ENCODE measurements around the gene ANTKMT.

ANTKMT gene

DNA sequence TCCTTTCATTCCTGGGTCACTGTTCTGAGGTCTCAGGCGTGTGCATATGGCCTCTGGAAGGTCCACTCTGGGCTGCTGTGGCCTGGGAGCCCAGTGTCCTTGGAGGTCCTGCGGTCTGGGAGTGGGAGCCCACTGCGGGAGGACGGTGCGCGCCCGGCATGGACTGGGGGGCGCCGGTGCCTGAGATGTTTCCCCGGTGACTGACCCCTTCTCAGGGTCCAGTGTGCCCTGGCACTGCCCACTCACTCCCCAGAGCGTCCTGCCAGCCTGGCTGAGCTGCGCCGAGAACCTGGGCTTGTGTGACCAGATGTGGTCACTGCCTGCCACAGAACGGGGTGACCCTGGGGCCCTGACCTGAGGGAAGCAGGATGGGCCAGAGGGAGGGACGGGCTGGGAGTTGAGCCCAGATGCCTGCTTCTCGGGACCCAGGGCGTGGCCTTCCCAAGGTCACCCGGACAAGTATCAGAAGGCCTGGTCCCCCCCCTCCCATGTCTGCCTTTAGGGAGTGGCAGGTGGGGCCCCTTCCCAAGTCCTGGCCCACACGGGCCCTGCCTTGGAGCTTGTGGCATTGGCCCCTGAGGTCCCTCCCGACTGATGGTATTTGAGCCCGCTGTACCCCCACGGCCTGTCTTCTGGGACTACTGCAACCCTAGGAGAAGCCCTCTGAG lies 46.6 kb upstream of the ANTKMT start:
- no peak overlapping the region for H2BK15ac ChIP-seq (replicated peaks; ENCODE audit: low read depth)
- no peak overlapping the region for H3K4me3 ChIP-seq (ENCODE audit: low read length)
- no peak overlapping the region for H4K5ac ChIP-seq (ENCODE audit: low read length)
- no peak overlapping the region for H4K8ac ChIP-seq (ENCODE audit: low read depth, low read length)
- no peak overlapping the region for H2AK5ac ChIP-seq (ENCODE audit: low read length)
- no peak overlapping the region for H3K4me2 ChIP-seq (ENCODE audit: low read length)
- peaks cover under 1% of the 10 kb centered on the region for H3K79me2 ChIP-seq (ENCODE audit: control insufficient read depth, insufficient read depth, low read length)
- no peak overlapping the region for H3K23ac ChIP-seq (ENCODE audit: low read length)
- no peak overlapping the region for H3K56ac ChIP-seq (ENCODE audit: low read length)
- H3K36me3 ChIP-seq (ENCODE audit: control insufficient read depth, insufficient read depth, low read length), result peaks cover 21% of the 10 kb centered on the region
- H2BK120ac ChIP-seq (ENCODE audit: low read depth, low read length), result no peak overlapping the region
- H3K27ac ChIP-seq (ENCODE audit: low read depth, low read length), result no peak overlapping the region
- H3K18ac ChIP-seq (ENCODE audit: low read length), result no peak overlapping the region
- peaks cover 1% of the 10 kb centered on the region for H3K79me1 ChIP-seq (ENCODE audit: low read length)
- H2BK5ac ChIP-seq (ENCODE audit: low read length), result no peak overlapping the region
- DNase-seq, result no peak
- no peaks in the 10 kb centered on the region for H3K27me3 ChIP-seq (ENCODE audit: insufficient read depth, low read length, poor library complexity)
- H3K4me1 ChIP-seq (ENCODE audit: control insufficient read depth, low read depth, low read length), result peaks cover 5% of the 10 kb centered on the region
- no CpG with 5 or more reads among the region's 22 CpGs for WGBS (ENCODE audit: extremely low coverage, insufficient coverage, low lambda C conversion rate)
- H3K4ac ChIP-seq (ENCODE audit: low read depth, low read length), result no peak overlapping the region
- no peak overlapping the region for H3K9ac ChIP-seq (ENCODE audit: low read length)

DNA sequence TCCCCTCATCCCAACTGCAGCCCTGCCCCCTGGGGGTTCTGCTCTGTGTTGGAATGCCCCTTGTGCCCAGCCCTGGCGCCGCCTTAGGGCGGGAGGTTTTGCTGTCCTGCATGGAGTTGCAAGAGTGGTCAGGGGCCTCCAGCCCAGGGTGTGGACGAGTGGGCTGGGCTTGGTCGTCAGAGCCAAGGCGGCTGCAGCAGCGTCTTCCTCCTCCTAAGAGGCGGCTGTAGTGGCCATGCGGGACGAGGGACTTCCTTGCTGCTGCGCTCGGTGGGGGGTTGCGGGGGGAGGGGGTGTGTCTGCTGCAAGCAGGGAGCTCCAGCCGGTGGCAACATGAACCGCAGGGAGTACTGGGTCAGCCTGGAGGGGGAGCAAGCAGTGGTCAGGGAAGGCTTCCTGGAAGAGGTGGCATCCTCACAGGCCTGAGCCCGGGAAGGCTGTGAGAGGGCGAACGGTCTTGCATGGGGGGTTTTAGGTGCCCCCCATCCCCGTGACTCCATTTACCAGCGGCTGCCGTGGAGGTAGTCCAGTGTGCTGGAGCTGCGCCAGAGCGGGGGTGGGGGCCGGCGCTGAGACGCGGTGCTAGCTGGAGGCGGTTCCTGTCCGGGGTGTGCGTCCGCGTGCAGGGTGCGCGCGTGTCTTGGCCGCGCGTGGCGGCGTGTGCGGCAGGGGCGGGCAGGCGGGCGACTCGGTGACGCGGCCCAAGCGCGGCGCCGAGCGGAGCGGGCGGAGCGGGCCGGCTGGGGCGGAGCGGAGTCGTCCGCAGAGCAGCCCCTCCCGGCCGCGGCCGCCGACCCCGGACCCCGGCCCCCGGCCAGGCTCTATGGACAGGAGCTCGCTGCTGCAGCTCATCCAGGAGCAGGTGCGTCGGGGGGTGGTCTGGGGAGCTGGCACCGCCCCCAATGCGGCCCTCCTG lies 45.7 kb upstream of the ANTKMT start, which contains the start of gene RHBDL1:
Gene RHBDL1, plus strand, starts transcription at position 704 of the 916 bp plus-strand sequence. Its CDS starts 120 bp downstream, at position 824.
- WGBS (ENCODE audit: extremely low coverage, insufficient coverage, low lambda C conversion rate), result no CpG with 5 or more reads among the region's 73 CpGs
- Histone ChIP-seq H2AK5ac (ENCODE audit: low read length) (no peak within 1 kb of the TSS), H3K18ac (ENCODE audit: low read length) (no peak within 1 kb of the TSS), H3K27me3 (ENCODE audit: insufficient read depth, low read length, poor library complexity) (no peaks in the 10 kb centered on the region), H3K79me2 (ENCODE audit: control insufficient read depth, insufficient read depth, low read length) (no peaks in the 10 kb centered on the region), H3K4me3 (ENCODE audit: low read length) (no peak within 1 kb of the TSS), H3K9ac (ENCODE audit: low read length) (peak within 1 kb of the TSS; percentile 53), H3K4me1 (ENCODE audit: control insufficient read depth, low read depth, low read length) (peaks cover 5% of the 10 kb centered on the region), H2BK120ac (ENCODE audit: low read depth, low read length) (no peak within 1 kb of the TSS), H3K79me1 (ENCODE audit: low read length) (no peaks in the 10 kb centered on the region), H3K23ac (ENCODE audit: low read length) (no peak within 1 kb of the TSS), H3K4ac (ENCODE audit: low read depth, low read length) (no peak within 1 kb of the TSS), H3K56ac (ENCODE audit: low read length) (peak within 1 kb of the TSS; percentile 67), H4K8ac (ENCODE audit: low read depth, low read length) (no peak within 1 kb of the TSS), H2BK5ac (ENCODE audit: low read length) (no peak within 1 kb of the TSS), H4K5ac (ENCODE audit: low read length) (no peak within 1 kb of the TSS), H3K27ac (ENCODE audit: low read depth, low read length) (no peak within 1 kb of the TSS), H2BK15ac (replicated peaks; ENCODE audit: low read depth) (no peak within 1 kb of the TSS), H3K4me2 (ENCODE audit: low read length) (peak within 1 kb of the TSS; percentile 38), H3K36me3 (ENCODE audit: control insufficient read depth, insufficient read depth, low read length) (peaks cover 15% of the 10 kb centered on the region)
- DNase-seq, result peak; percentile 84

DNA sequence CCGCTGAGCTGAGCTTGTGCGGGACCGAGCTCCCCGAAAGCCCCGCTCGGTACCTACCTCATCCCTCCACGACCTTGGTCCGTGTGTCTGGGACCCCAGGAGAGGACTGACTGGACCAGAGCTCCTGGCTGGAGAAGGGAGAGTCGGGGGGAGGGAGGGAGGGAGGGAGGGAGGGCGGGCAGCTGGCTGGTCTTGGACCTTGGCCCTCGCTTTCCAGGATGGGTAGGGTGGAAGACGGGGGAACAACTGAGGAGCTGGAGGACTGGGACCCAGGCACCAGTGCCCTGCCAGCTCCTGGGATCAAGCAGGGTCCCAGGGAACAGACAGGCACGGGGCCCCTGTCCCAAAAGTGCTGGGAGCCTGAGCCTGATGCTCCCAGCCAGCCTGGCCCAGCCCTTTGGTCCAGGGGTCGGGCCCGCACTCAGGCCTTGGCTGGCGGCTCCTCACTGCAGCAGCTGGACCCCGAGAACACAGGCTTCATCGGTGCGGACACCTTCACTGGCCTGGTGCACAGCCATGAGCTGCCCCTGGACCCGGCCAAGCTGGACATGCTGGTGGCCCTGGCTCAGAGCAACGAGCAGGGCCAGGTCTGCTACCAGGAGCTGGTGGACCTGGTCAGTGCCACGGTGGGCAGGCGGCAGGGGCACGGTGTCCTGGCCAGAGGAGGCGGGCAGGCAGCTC lies 44.9 kb upstream of the ANTKMT start:
- no peak for DNase-seq
- WGBS (ENCODE audit: extremely low coverage, insufficient coverage, low lambda C conversion rate), result no CpG with 5 or more reads among the region's 25 CpGs
- Histone ChIP-seq H2BK5ac (ENCODE audit: low read length) (no peak overlapping the region), H2AK5ac (ENCODE audit: low read length) (no peak overlapping the region), H3K9ac (ENCODE audit: low read length) (no peak overlapping the region), H4K5ac (ENCODE audit: low read length) (no peak overlapping the region), H3K36me3 (ENCODE audit: control insufficient read depth, insufficient read depth, low read length) (peaks cover 10% of the 10 kb centered on the region), H3K4ac (ENCODE audit: low read depth, low read length) (no peak overlapping the region), H3K27ac (ENCODE audit: low read depth, low read length) (no peak overlapping the region), H3K79me1 (ENCODE audit: low read length) (peaks cover under 1% of the 10 kb centered on the region), H3K4me2 (ENCODE audit: low read length) (no peak overlapping the region), H3K18ac (ENCODE audit: low read length) (no peak overlapping the region), H3K27me3 (ENCODE audit: insufficient read depth, low read length, poor library complexity) (no peaks in the 10 kb centered on the region), H2BK15ac (replicated peaks; ENCODE audit: low read depth) (no peak overlapping the region), H3K23ac (ENCODE audit: low read length) (no peak overlapping the region), H3K4me3 (ENCODE audit: low read length) (no peak overlapping the region), H3K79me2 (ENCODE audit: control insufficient read depth, insufficient read depth, low read length) (peaks cover 4% of the 10 kb centered on the region), H2BK120ac (ENCODE audit: low read depth, low read length) (no peak overlapping the region), H4K8ac (ENCODE audit: low read depth, low read length) (no peak overlapping the region), H3K56ac (ENCODE audit: low read length) (peak overlapping the region; percentile 25), H3K4me1 (ENCODE audit: control insufficient read depth, low read depth, low read length) (peaks cover 5% of the 10 kb centered on the region)

DNA sequence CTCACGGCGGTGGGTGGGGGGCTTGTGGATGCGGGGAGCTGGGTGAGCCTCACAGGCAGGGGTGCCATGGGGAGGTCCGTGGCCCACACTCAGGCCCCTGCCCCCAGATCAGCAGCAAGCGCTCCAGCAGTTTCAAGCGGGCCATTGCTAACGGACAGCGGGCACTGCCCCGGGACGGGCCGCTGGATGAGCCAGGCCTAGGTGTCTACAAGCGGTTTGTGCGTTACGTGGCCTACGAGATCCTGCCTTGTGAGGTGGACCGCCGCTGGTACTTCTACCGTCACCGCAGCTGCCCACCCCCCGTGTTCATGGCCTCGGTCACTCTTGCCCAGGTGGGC lies 44.4 kb upstream of the ANTKMT start:
- H2BK15ac ChIP-seq (replicated peaks; ENCODE audit: low read depth), result no peak overlapping the region

DNA sequence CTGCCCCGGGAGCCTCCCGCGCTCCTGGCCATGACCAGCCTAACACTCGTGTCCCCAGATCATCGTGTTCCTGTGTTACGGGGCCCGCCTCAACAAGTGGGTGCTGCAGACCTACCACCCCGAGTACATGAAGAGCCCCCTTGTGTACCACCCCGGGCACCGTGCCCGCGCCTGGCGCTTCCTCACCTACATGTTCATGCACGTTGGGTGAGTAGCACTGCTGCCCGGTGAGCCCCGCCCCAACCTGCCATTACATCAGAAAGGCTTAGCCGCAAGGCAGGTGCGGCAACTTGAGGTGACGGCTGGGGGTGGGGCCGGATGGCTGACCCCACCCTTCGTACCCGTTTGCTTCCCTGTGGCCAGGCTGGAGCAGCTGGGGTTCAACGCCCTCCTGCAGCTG lies 44.0 kb upstream of the ANTKMT start:
- no peak overlapping the region for H4K8ac ChIP-seq (ENCODE audit: low read depth, low read length)
- H3K27ac ChIP-seq (ENCODE audit: low read depth, low read length), result no peak overlapping the region
- H2BK5ac ChIP-seq (ENCODE audit: low read length), result no peak overlapping the region
- H2BK15ac ChIP-seq (replicated peaks; ENCODE audit: low read depth), result no peak overlapping the region
- no peak overlapping the region for H3K4me2 ChIP-seq (ENCODE audit: low read length)
- H3K36me3 ChIP-seq (ENCODE audit: control insufficient read depth, insufficient read depth, low read length), result peaks cover 12% of the 10 kb centered on the region
- peaks cover 6% of the 10 kb centered on the region for H3K79me1 ChIP-seq (ENCODE audit: low read length)
- no peak overlapping the region for H3K23ac ChIP-seq (ENCODE audit: low read length)
- H4K5ac ChIP-seq (ENCODE audit: low read length), result no peak overlapping the region
- no peak overlapping the region for H3K18ac ChIP-seq (ENCODE audit: low read length)
- peaks cover 13% of the 10 kb centered on the region for H3K79me2 ChIP-seq (ENCODE audit: control insufficient read depth, insufficient read depth, low read length)
- peaks cover 5% of the 10 kb centered on the region for H3K4me1 ChIP-seq (ENCODE audit: control insufficient read depth, low read depth, low read length)
- H3K27me3 ChIP-seq (ENCODE audit: insufficient read depth, low read length, poor library complexity), result no peaks in the 10 kb centered on the region
- H3K4me3 ChIP-seq (ENCODE audit: low read length), result no peak overlapping the region
- DNase-seq, result no peak
- no peak overlapping the region for H2AK5ac ChIP-seq (ENCODE audit: low read length)
- H3K4ac ChIP-seq (ENCODE audit: low read depth, low read length), result no peak overlapping the region
- WGBS (ENCODE audit: extremely low coverage, insufficient coverage, low lambda C conversion rate), result no CpG with 5 or more reads among the region's 23 CpGs
- no peak overlapping the region for H3K9ac ChIP-seq (ENCODE audit: low read length)
- no peak overlapping the region for H2BK120ac ChIP-seq (ENCODE audit: low read depth, low read length)
- H3K56ac ChIP-seq (ENCODE audit: low read length), result no peak overlapping the region

More for the DNA sequence above, 44.4 kb upstream of the ANTKMT start:
- Histone ChIP-seq H3K4me1 (ENCODE audit: control insufficient read depth, low read depth, low read length) (peaks cover 5% of the 10 kb centered on the region), H3K18ac (ENCODE audit: low read length) (no peak overlapping the region), H3K79me1 (ENCODE audit: low read length) (peaks cover 2% of the 10 kb centered on the region), H3K23ac (ENCODE audit: low read length) (no peak overlapping the region), H3K9ac (ENCODE audit: low read length) (no peak overlapping the region), H3K4me3 (ENCODE audit: low read length) (no peak overlapping the region), H2BK5ac (ENCODE audit: low read length) (no peak overlapping the region), H3K56ac (ENCODE audit: low read length) (no peak overlapping the region), H4K8ac (ENCODE audit: low read depth, low read length) (no peak overlapping the region), H3K4ac (ENCODE audit: low read depth, low read length) (no peak overlapping the region), H3K79me2 (ENCODE audit: control insufficient read depth, insufficient read depth, low read length) (peaks cover 9% of the 10 kb centered on the region), H2AK5ac (ENCODE audit: low read length) (no peak overlapping the region), H3K27me3 (ENCODE audit: insufficient read depth, low read length, poor library complexity) (no peaks in the 10 kb centered on the region), H4K5ac (ENCODE audit: low read length) (no peak overlapping the region), H3K4me2 (ENCODE audit: low read length) (no peak overlapping the region), H3K36me3 (ENCODE audit: control insufficient read depth, insufficient read depth, low read length) (peaks cover 10% of the 10 kb centered on the region), H3K27ac (ENCODE audit: low read depth, low read length) (no peak overlapping the region), H2BK120ac (ENCODE audit: low read depth, low read length) (no peak overlapping the region)
- no CpG with 5 or more reads among the region's 21 CpGs for WGBS (ENCODE audit: extremely low coverage, insufficient coverage, low lambda C conversion rate)
- DNase-seq, result no peak

Measured in mesendoderm (in vitro differentiated cells).